ENCODE results near the gene ARPC5. TPM values are rescaled to one million over a fixed set of nuclear protein-coding genes. Genes with fewer than 3 reads are reported as not detected.

ARPC5 gene
- total and polyA plus RNA-seq, 9 of the 15 experiments (the other 6 are each of a cell fraction or from before 2014, with no cell fraction given) = 71.8 to 150 (median 91.6) TPM

DNA sequence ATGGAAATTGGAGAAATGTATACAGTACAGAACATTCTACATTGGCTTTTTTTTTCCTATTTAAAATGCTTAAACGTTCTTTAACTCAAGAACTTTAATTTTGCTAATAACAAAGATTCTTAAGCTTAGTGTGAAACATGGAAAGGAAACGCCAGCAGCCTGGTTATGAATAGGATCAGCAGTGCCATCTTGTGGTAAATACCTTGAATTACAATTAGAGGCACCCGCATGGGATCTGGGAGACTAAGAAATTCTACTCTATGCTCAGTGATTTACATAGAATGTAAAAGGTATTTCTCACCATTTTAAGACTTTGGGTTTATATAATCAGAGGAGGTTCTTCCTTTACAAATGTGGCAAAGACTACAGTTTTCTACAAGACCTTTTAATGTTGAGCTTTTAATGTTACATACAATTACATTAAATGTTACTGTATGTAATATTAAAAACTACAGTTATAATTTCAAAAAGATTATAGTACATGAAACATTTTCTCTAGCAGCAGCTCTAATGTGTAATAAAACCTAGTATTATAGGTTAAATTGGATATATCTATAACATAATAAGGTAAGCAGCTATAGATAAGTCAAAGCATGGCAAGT lies 49.6 kb upstream of the ARPC5 start:
- no TSS peak for BruUV-seq (replicated peaks)
- Histone ChIP-seq H3K4me3 (no peak overlapping the region), H3K27me3 (ENCODE audit: control insufficient read depth in 2 of 2, insufficient read depth in 2 of 2, low read length in 2 of 2) (peaks cover 0 to 7% of the 10 kb centered on the region in 2 experiments; a peak in 1 of 5 replicates), H3K79me2 (ENCODE audit: control insufficient read depth, insufficient read depth, low read length) (no peaks in the 10 kb centered on the region), H4K20me1 (replicated peaks; ENCODE audit: control insufficient read depth, insufficient read depth, low read length) (no peaks in the 10 kb centered on the region), H3K36me3 (ENCODE audit: control insufficient read depth, insufficient read depth, low read length) (no peaks in the 10 kb centered on the region), H3K9me1 (ENCODE audit: control insufficient read depth, insufficient read depth, low read length) (no peaks in the 10 kb centered on the region), H3K4me1 (replicated peaks in 1 of 2; ENCODE audit: control insufficient read depth in 2 of 2, insufficient read depth in 2 of 2, low read length in 2 of 2) (no peaks in the 10 kb centered on the region), H3K9me3 (replicated peaks; ENCODE audit: control insufficient read depth, insufficient read depth, low read depth, low read length) (no peaks in the 10 kb centered on the region), H3K4me2 (ENCODE audit: insufficient read depth, low read length) (no peak overlapping the region), H2AFZ (ENCODE audit: low read depth, low read length) (no peak overlapping the region), H3K27ac (ENCODE audit: extremely low read depth, low read depth, low read length) (no peak overlapping the region), H3K9ac (ENCODE audit: insufficient read depth in 1 of 2, low read depth in 2 of 2, low read length in 2 of 2) (no peak overlapping the region)
- DNase-seq (ENCODE audit: extremely low read depth in 1 of 4, low spot score in 3 of 4) (peak; percentile 65 to 81 (median 80)), ATAC-seq (peak; percentile 89), FAIRE-seq (peak; percentile 77)
- 0% methylated on average over 3 of the region's 3 CpGs for WGBS (ENCODE audit: insufficient coverage, low coverage, missing lambda C conversion rate)
- POLR2A ChIA-PET = interaction anchor here (0.6 to 0.8 kb wide), 3 partner anchors 9 to 324 kb away, joined by 3 to 4 read pairs (median 3); no protein-coding TSS in a partner anchor
- in situ Hi-C loops (cut with MboI) (no loop called here), intact Hi-C loops (cut with micrococcal nuclease) (loop anchor here (1.0 to 10.0 kb wide), 6 partner anchors 30 to 720 kb away; no protein-coding TSS in a partner anchor)
- CTCF ChIA-PET (ENCODE audit: low intra/inter-chr PET ratio) = interaction anchor here (0.6 to 1.9 kb wide), 6 partner anchors 30 to 722 kb away, joined by 3 to 13 read pairs (median 4); no protein-coding TSS in a partner anchor
- TF ChIP-seq CHD2 (IDR thresholded peaks at IDR 0.05; ENCODE audit: low read depth, low read length) (no peak), SPI1 (IDR thresholded peaks at IDR 0.05; ENCODE audit: borderline replicate concordance, low read depth, low read length) (no peak), MAFK (IDR thresholded peaks at IDR 0.05; ENCODE audit: low read length) (no peak), TBP (optimal IDR thresholded peaks at IDR 0.05; ENCODE audit: low read depth, low read length) (no peak), FIP1L1 (IDR thresholded peaks at IDR 0.05; ENCODE audit: low read depth, low read length, poor library complexity, severe bottlenecking) (no peak), POLR2G (IDR thresholded peaks at IDR 0.05; ENCODE audit: low read depth, low read length) (no peak)
- TF ChIP-seq, protein P1, sequence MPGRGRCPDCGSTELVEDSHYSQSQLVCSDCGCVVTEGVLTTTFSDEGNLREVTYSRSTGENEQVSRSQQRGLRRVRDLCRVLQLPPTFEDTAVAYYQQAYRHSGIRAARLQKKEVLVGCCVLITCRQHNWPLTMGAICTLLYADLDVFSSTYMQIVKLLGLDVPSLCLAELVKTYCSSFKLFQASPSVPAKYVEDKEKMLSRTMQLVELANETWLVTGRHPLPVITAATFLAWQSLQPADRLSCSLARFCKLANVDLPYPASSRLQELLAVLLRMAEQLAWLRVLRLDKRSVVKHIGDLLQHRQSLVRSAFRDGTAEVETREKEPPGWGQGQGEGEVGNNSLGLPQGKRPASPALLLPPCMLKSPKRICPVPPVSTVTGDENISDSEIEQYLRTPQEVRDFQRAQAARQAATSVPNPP (IDR thresholded peaks at IDR 0.05; ENCODE audit: borderline replicate concordance, insufficient read depth, insufficient read length) = no peak
- TF ChIP-seq, protein P2, sequence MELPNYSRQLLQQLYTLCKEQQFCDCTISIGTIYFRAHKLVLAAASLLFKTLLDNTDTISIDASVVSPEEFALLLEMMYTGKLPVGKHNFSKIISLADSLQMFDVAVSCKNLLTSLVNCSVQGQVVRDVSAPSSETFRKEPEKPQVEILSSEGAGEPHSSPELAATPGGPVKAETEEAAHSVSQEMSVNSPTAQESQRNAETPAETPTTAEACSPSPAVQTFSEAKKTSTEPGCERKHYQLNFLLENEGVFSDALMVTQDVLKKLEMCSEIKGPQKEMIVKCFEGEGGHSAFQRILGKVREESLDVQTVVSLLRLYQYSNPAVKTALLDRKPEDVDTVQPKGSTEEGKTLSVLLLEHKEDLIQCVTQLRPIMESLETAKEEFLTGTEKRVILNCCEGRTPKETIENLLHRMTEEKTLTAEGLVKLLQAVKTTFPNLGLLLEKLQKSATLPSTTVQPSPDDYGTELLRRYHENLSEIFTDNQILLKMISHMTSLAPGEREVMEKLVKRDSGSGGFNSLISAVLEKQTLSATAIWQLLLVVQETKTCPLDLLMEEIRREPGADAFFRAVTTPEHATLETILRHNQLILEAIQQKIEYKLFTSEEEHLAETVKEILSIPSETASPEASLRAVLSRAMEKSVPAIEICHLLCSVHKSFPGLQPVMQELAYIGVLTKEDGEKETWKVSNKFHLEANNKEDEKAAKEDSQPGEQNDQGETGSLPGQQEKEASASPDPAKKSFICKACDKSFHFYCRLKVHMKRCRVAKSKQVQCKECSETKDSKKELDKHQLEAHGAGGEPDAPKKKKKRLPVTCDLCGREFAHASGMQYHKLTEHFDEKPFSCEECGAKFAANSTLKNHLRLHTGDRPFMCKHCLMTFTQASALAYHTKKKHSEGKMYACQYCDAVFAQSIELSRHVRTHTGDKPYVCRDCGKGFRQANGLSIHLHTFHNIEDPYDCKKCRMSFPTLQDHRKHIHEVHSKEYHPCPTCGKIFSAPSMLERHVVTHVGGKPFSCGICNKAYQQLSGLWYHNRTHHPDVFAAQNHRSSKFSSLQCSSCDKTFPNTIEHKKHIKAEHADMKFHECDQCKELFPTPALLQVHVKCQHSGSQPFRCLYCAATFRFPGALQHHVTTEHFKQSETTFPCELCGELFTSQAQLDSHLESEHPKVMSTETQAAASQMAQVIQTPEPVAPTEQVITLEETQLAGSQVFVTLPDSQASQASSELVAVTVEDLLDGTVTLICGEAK (IDR thresholded peaks at IDR 0.05) = no peak
- TF ChIP-seq, protein P2 (CRISPR knock-in tag; IDR thresholded peaks at IDR 0.05) = no peak
- TF ChIP-seq, protein P3, sequence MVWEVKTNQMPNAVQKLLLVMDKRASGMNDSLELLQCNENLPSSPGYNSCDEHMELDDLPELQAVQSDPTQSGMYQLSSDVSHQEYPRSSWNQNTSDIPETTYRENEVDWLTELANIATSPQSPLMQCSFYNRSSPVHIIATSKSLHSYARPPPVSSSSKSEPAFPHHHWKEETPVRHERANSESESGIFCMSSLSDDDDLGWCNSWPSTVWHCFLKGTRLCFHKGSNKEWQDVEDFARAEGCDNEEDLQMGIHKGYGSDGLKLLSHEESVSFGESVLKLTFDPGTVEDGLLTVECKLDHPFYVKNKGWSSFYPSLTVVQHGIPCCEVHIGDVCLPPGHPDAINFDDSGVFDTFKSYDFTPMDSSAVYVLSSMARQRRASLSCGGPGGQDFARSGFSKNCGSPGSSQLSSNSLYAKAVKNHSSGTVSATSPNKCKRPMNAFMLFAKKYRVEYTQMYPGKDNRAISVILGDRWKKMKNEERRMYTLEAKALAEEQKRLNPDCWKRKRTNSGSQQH (CRISPR knock-in tag; IDR thresholded peaks at IDR 0.05) = no peak

Data from K562 (cell line).